Heart right ventricle (tissue), 16 donors: ENCODE data around the gene KRT24. TPM values are rescaled to one million over a fixed set of nuclear protein-coding genes. Genes with fewer than 3 reads are reported as not detected.
A peak's percentile ranks its signal among the peaks of the same experiment; 100 is the strongest.

ENCODE experiments used
- ATAC-seq, 8 donors: fragments of 200-7000 bp; cut with Tn5 transposase; one replicate each; pipeline ENCODE4 v1.9.1; 2020; ENCODE audit warnings: mild to moderate bottlenecking in 8 of 8, moderate library complexity in 8 of 8, moderate number of reproducible peaks in 1 of 8
- DNase-seq, 2 donors: peaks; one replicate each; pipeline ENCODE4 v3.0.0-alpha.2; 2020
- H3K27ac ChIP-seq, 10 donors: fragments of 200-600 bp; sonication (generic) in 2 of 10; one replicate each; pipeline versions ENCODE4 v1.5.0 to v1.8.0; 2020 to 2022; ENCODE audit warnings: mild to moderate bottlenecking in 3 of 10
- H3K27me3 ChIP-seq, 7 donors: fragments of 200-600 bp; one replicate each; pipeline ENCODE4 v1.8.0; 2021 to 2022; ENCODE audit warnings: mild to moderate bottlenecking in 2 of 7
- H3K36me3 ChIP-seq, 9 donors: fragments of 200-600 bp; sonication (generic) in 1 of 9; one replicate each; pipeline versions ENCODE4 v1.5.0 to v1.8.0; 2020 to 2022; ENCODE audit warnings: mild to moderate bottlenecking in 2 of 9
- H3K4me1 ChIP-seq, 9 donors: fragments of 200-600 bp; sonication (generic) in 1 of 9; one replicate each; pipeline versions ENCODE4 v1.5.0 to v1.8.0; 2020 to 2022; ENCODE audit warnings: mild to moderate bottlenecking in 4 of 9
- H3K4me3 ChIP-seq, 10 donors: fragments of 200-600 bp; sonication (generic) in 2 of 10; one replicate each; pipeline versions ENCODE4 v1.5.0 to v1.8.0; 2020 to 2022; ENCODE audit warnings: mild to moderate bottlenecking in 7 of 10, moderate library complexity in 2 of 10
- H3K9me3 ChIP-seq, 11 donors: fragments of 200-600 bp in 10 of 11; sonication (generic) in 2 of 11; one replicate each; pipeline versions ENCODE4 v1.5.0 to v1.8.0; 2013 to 2022; ENCODE audit warnings: mild to moderate bottlenecking in 2 of 11, control low read depth in 1 of 11, moderate library complexity in 1 of 11
- WGBS, 2 donors: extraction: QIAGEN DNeasy Blood & Tissue Kit; methylation state at CpG; one replicate each; pipeline ENCODE4 v1.1.7; 2013; ENCODE audit warnings: inconsistent platforms in 1 of 2; 5-methylcytosine and 5-hydroxymethylcytosine counted together
- intact Hi-C, 10 donors: fragments of 100-400 bp; cut with DNase I; formaldehyde crosslinking; loops; one replicate each; pipeline versions ENCODE4 v1.11.1 to v1.14.2; 2022
- polyA plus RNA-seq, 2 donors: library from polyadenylated mRNA; stranded (reverse); fragments of 200-250 nt; gene quantifications; one replicate each; pipeline ENCODE4 v1.2.3, GENCODE V29; 2013
- total RNA-seq, 10 donors: library from RNA; stranded (reverse); fragmentation: NEBNext Ultra II Directional in 3 of 10; extraction: Animal tissue kit (Norgen Biotek cat#: 25700) in 3 of 10; gene quantifications; one replicate each; pipeline versions ENCODE4 v1.2.1 to v1.2.4, GENCODE V29; 2021 to 2023
- TF ChIP-seq, protein P1 (sequence below), 9 donors: fragments of 200-600 bp; sonication (generic) in 2 of 9; IDR thresholded peaks; one replicate each; pipeline versions ENCODE4 v1.5.0 to v1.8.0; 2021 to 2022; ENCODE audit warnings: antibody characterized with exemption in 9 of 9, mild to moderate bottlenecking in 5 of 9, moderate library complexity in 1 of 9
- donor health status: Arrhythmogenic right ventricular cardiomyopathy.
- donor health status: ischemic (EF 13 %, LVEDD 7.1; RV severe dilation, severe dysfunction).
- donor health status: healthy with polysubstance abuse.
- donor health status: DM: no; HTN: yes; CAD: no.
- donor health status: DM: no; HTN: no; CAD: no.
- donor health status: ischemic (EF 25% LVEDD 6.9; RV normal size, moderate dysfunction).
- donor health status: ischemic (EF 25% LVEDD 5.7; RV mildly dilated, moderate dysfunction).
- donor health status: healthy.
- donor health status: DM: yes; HTN: yes; CAD: no.
- donor health status: Ischemic cardiomyopathy.
- donor health status: ischemic (EF 35%, LVEDD 5.7; RV mildly dilated, moderate dysfunction).
- donor health status: nonischemic (EF 11% LVEDD 7.7; RV severe dilation, severe dysfunction).
- donor health status: DM: yes; HTN: yes; CAD: no.
- donor health status: PGD.
- donor health status: ischemic (EF 29% LVEDD 5.4; RV normal size, mild dysfunction).
- donor health status: nonischemic (EF 23%, LVEDD 6.1; RV moderate dilation, normal function).

Gene KRT24
- total and polyA plus RNA-seq, 12 donors = not detected

GRCh38 chr17:40718930-40719329 lies 15.4 kb upstream of the KRT24 start:
- Histone ChIP-seq H3K27me3 (peaks cover 0 to 30% (median 13%) of the 10 kb centered on the region in 7 donors), H3K9me3 (no peaks in the 10 kb centered on the region), H3K4me1 (no peaks in the 10 kb centered on the region), H3K27ac (no peak overlapping the region), H3K4me3 (no peak overlapping the region), H3K36me3 (no peaks in the 10 kb centered on the region)
- intact Hi-C loops = no loop called here
- 54 to 55% methylated on average over 8 of the region's 8 CpGs for WGBS, 2 donors
- TF ChIP-seq, protein P1, sequence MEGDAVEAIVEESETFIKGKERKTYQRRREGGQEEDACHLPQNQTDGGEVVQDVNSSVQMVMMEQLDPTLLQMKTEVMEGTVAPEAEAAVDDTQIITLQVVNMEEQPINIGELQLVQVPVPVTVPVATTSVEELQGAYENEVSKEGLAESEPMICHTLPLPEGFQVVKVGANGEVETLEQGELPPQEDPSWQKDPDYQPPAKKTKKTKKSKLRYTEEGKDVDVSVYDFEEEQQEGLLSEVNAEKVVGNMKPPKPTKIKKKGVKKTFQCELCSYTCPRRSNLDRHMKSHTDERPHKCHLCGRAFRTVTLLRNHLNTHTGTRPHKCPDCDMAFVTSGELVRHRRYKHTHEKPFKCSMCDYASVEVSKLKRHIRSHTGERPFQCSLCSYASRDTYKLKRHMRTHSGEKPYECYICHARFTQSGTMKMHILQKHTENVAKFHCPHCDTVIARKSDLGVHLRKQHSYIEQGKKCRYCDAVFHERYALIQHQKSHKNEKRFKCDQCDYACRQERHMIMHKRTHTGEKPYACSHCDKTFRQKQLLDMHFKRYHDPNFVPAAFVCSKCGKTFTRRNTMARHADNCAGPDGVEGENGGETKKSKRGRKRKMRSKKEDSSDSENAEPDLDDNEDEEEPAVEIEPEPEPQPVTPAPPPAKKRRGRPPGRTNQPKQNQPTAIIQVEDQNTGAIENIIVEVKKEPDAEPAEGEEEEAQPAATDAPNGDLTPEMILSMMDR (IDR thresholded peaks at IDR 0.05) = no peak
- DNase-seq = no peak
- no peak for ATAC-seq

- DNase-seq (no peak), ATAC-seq (no peak)
- TF ChIP-seq, protein P1 (IDR thresholded peaks at IDR 0.05) = no peak
- H3K4me3 ChIP-seq = no peak overlapping the region
- H3K27ac ChIP-seq = no peak overlapping the region
- H3K9me3 ChIP-seq = no peaks in the 10 kb centered on the region
- intact Hi-C loops = no loop called here
- WGBS, 2 donors = 69 to 80% methylated on average over 3 of the region's 3 CpGs
- H3K27me3 ChIP-seq = peaks cover 0 to 26% (median 13%) of the 10 kb centered on the region in 7 donors
- no peaks in the 10 kb centered on the region for H3K36me3 ChIP-seq
- no peaks in the 10 kb centered on the region for H3K4me1 ChIP-seq
Observed at GRCh38 chr17:40717776-40718175, 14.2 kb upstream of the KRT24 start.

GRCh38 chr17:40714473-40714872 lies 10.9 kb upstream of the KRT24 start:
- intact Hi-C loops = no loop called here
- ATAC-seq = no peak
- WGBS, 2 donors = 79 to 83% methylated on average over 6 of the region's 6 CpGs

DNA sequence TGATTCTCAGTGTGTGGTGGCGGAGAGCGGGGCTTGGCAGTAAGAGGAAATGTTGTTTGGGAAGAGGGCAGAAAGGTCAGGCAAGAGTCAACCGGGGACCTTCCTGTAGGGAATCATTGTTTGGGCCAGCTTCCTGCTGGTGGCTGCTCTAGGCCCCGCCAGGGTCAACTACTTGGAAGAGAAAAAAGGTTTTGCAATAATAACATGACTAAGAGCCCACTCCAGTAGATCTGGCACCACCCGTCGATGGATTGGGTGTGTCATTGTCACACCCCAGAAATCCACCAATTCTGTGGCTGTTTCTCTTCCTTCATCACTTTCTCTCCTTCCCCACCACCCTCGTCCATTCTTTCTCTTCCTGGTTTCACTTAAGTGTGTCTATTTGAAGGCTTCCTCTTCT lies 4.2 kb upstream of the KRT24 start:
- intact Hi-C loops = no loop called here
- peak overlapping the region in 4 of 10 donors; percentile 2 to 44 (median 37) for H3K27ac ChIP-seq
- no peaks in the 10 kb centered on the region for H3K9me3 ChIP-seq
- TF ChIP-seq, protein P1 (IDR thresholded peaks at IDR 0.05) = no peak
- ATAC-seq (peak in 7 of 8 donors; percentile 51 to 93 (median 62)), DNase-seq (peak; percentile 18 to 23)
- peaks cover 0 to 13% (median 0%) of the 10 kb centered on the region in 9 donors for H3K4me1 ChIP-seq
- no peak overlapping the region for H3K4me3 ChIP-seq
- no peaks in the 10 kb centered on the region for H3K36me3 ChIP-seq
- peaks cover 0 to 22% (median 3%) of the 10 kb centered on the region in 7 donors for H3K27me3 ChIP-seq
- WGBS, 2 donors = 52 to 55% methylated on average over 7 of the region's 7 CpGs

More at GRCh38 chr17:40714473-40714872, 10.9 kb upstream of the KRT24 start:
- H3K27me3 ChIP-seq = peaks cover 0 to 26% (median 6%) of the 10 kb centered on the region in 7 donors
- no peak for DNase-seq
- H3K4me1 ChIP-seq = no peaks in the 10 kb centered on the region
- TF ChIP-seq, protein P1 (IDR thresholded peaks at IDR 0.05) = no peak
- H3K9me3 ChIP-seq = no peaks in the 10 kb centered on the region
- H3K27ac ChIP-seq = no peak overlapping the region
- no peaks in the 10 kb centered on the region for H3K36me3 ChIP-seq
- H3K4me3 ChIP-seq = no peak overlapping the region
